HG03139 (cell line): Measurements from ENCODE around the gene TSHR.
"Not testable (repeated sequence)": the region's sequence is repeated elsewhere in the genome, so short reads cannot be mapped to it uniquely, and the experiment has no call there.

Experiments
- ATAC-seq: cut with Tn5 transposase; IDR thresholded peaks from one replicate; pipeline ENCODE4 v1.9.1; 2021; ENCODE audit not compliant: unreplicated experiment

The TSHR gene

GRCh38 chr14:80948291-80948690 lies 7.1 kb upstream of the TSHR start:
- ATAC-seq = no peak

- ATAC-seq = no peak
These were observed 3.9 kb upstream of the TSHR start for GRCh38 chr14:80951491-80951890.

GRCh38 chr14:80953211-80953610 lies 2.2 kb upstream of the TSHR start:
- ATAC-seq = not testable (repeated sequence)

GRCh38 chr14:80954687-80955299 lies 628 bp upstream of the TSHR start:
- ATAC-seq = no peak

GRCh38 chr14:80956102-80956501 lies 681 bp downstream of the TSHR start:
- ATAC-seq = no peak

GRCh38 chr14:80956922-80957321 lies 1.5 kb downstream of the TSHR start:
- no peak for ATAC-seq

GRCh38 chr14:80957613-80958012 lies 2.2 kb downstream of the TSHR start:
- no peak for ATAC-seq

- no peak for ATAC-seq
These were observed 2.8 kb downstream of the TSHR start for GRCh38 chr14:80958226-80958625.

GRCh38 chr14:80958939-80959338 lies 3.5 kb downstream of the TSHR start:
- no peak for ATAC-seq

GRCh38 chr14:80959496-80959895 lies 4.1 kb downstream of the TSHR start:
- ATAC-seq = peak; percentile 99

GRCh38 chr14:80965037-80965436 lies 9.6 kb downstream of the TSHR start:
- no peak for ATAC-seq

- no peak for ATAC-seq
These were observed 18.7 kb downstream of the TSHR start for GRCh38 chr14:80973931-80974641.

GRCh38 chr14:80974679-80975078 lies 19.3 kb downstream of the TSHR start:
- no peak for ATAC-seq

- peak; percentile 75 for ATAC-seq
These were observed 21.8 kb downstream of the TSHR start for GRCh38 chr14:80977221-80977620.

GRCh38 chr14:80978403-80978802 lies 23.0 kb downstream of the TSHR start:
- no peak for ATAC-seq

GRCh38 chr14:80979951-80980350 lies 24.5 kb downstream of the TSHR start:
- no peak for ATAC-seq

GRCh38 chr14:80981156-80981555 lies 25.7 kb downstream of the TSHR start:
- ATAC-seq = no peak

GRCh38 chr14:80981673-80982072 lies 26.3 kb downstream of the TSHR start:
- no peak for ATAC-seq

- no peak for ATAC-seq
These were observed 27.3 kb downstream of the TSHR start for GRCh38 chr14:80982711-80983110.

GRCh38 chr14:80987235-80988032 lies 32.0 kb downstream of the TSHR start:
- peak; percentile 57 for ATAC-seq

- ATAC-seq = no peak
These were observed 32.8 kb downstream of the TSHR start for GRCh38 chr14:80988192-80988591.
